BLaER1 (cell line): ENCODE measurements around the gene SNAI3.
A peak's percentile ranks its signal among the peaks of the same experiment; 100 is the strongest.
"Not testable (repeated sequence)": the region's sequence is repeated elsewhere in the genome, so short reads cannot be mapped to it uniquely, and the experiment has no call there.

Experiments
- H3K27ac ChIP-seq: shearing (Covaris generic); formaldehyde crosslinking; 2 replicates; pipeline ENCODE4 v1.8.1; 2022
- H3K27me3 ChIP-seq: shearing (Covaris generic); formaldehyde crosslinking; 2 replicates; pipeline ENCODE4 v1.8.1; 2022
- H3K36me3 ChIP-seq: shearing (Covaris generic); formaldehyde crosslinking; 2 replicates; pipeline ENCODE4 v1.8.1; 2022
- H3K4me1 ChIP-seq: shearing (Covaris generic); formaldehyde crosslinking; 2 replicates; pipeline ENCODE4 v1.8.1; 2022
- H3K4me2 ChIP-seq: shearing (Covaris generic); formaldehyde crosslinking; 2 replicates; pipeline ENCODE4 v1.8.1; 2022
- H3K4me3 ChIP-seq: shearing (Covaris generic); formaldehyde crosslinking; 2 replicates; pipeline ENCODE4 v1.8.1; 2022
- H3K9ac ChIP-seq: shearing (Covaris generic); formaldehyde crosslinking; 2 replicates; pipeline ENCODE4 v1.8.1; 2022
- H3K9me3 ChIP-seq: shearing (Covaris generic); formaldehyde crosslinking; 2 replicates; pipeline ENCODE4 v1.8.1; 2022
- H4K20me1 ChIP-seq: shearing (Covaris generic); formaldehyde crosslinking; 2 replicates; pipeline ENCODE4 v1.8.1; 2022
- Cebpa-rat ChIP-seq: shearing (Covaris generic); IDR thresholded peaks from 2 replicates; pipeline ENCODE4 v1.8.1; 2022

Gene SNAI3

GRCh38 chr16:88672776-88673175 lies 13.5 kb downstream of the SNAI3 start:
- Histone ChIP-seq H3K27ac (no peak overlapping the region), H3K4me3 (no peak overlapping the region), H3K9ac (no peak overlapping the region), H3K27me3 (no peaks in the 10 kb centered on the region), H3K9me3 (no peaks in the 10 kb centered on the region), H4K20me1 (no peaks in the 10 kb centered on the region), H3K4me2 (peak overlapping the region; percentile 10), H3K4me1 (peaks cover 51% of the 10 kb centered on the region), H3K36me3 (peaks cover 40% of the 10 kb centered on the region)
- no peak for TF ChIP-seq Cebpa-rat

GRCh38 chr16:88671806-88672205 lies 14.5 kb downstream of the SNAI3 start:
- Histone ChIP-seq H3K9me3 (no peaks in the 10 kb centered on the region), H3K36me3 (peaks cover 30% of the 10 kb centered on the region), H3K9ac (no peak overlapping the region), H3K4me1 (peaks cover 51% of the 10 kb centered on the region), H3K4me2 (peak overlapping the region; percentile 10; the same call in 1 of the 2 replicates), H3K27ac (no peak overlapping the region), H3K4me3 (no peak overlapping the region), H3K27me3 (no peaks in the 10 kb centered on the region), H4K20me1 (no peaks in the 10 kb centered on the region)
- no peak for TF ChIP-seq Cebpa-rat

GRCh38 chr16:88669980-88670379 lies 16.3 kb downstream of the SNAI3 start:
- TF ChIP-seq Cebpa-rat, result no peak
- no peak overlapping the region for H3K4me2 ChIP-seq
- peaks cover 17% of the 10 kb centered on the region for H3K36me3 ChIP-seq
- H3K9me3 ChIP-seq, result no peaks in the 10 kb centered on the region
- H3K4me1 ChIP-seq, result peaks cover 34% of the 10 kb centered on the region
- H4K20me1 ChIP-seq, result no peaks in the 10 kb centered on the region
- no peak overlapping the region for H3K4me3 ChIP-seq
- H3K9ac ChIP-seq, result no peak overlapping the region
- no peak overlapping the region for H3K27ac ChIP-seq
- no peaks in the 10 kb centered on the region for H3K27me3 ChIP-seq

DNA sequence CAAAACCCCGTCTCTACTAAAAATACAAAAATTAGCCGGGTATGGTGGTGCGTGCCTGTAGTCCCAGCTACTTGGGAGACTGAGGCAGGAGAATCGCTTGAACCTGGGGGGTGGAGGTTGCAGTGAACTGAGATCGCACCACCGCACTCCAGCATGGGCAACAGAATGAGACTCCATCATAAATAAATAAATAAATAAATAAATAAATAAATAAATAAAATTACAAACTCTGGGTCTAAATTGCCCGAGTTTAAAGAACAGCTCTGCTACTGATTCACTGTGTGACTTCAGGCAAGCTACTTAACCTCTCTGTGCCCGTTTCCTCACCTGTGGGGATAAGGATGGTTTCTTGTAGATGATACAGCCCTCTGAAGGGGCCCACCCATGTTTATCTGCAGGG lies 16.8 kb downstream of the SNAI3 start:
- H3K36me3 ChIP-seq, result peaks cover 17% of the 10 kb centered on the region
- H3K27ac ChIP-seq, H3K4me3 ChIP-seq, H3K27me3 ChIP-seq, H4K20me1 ChIP-seq, H3K4me2 ChIP-seq, H3K9me3 ChIP-seq, H3K9ac ChIP-seq: not testable (repeated sequence)
- peaks cover 29% of the 10 kb centered on the region for H3K4me1 ChIP-seq

- H3K4me2 ChIP-seq, result no peak overlapping the region
- no peaks in the 10 kb centered on the region for H3K27me3 ChIP-seq
- peaks cover 9% of the 10 kb centered on the region; the same call in 1 of the 2 replicates for H4K20me1 ChIP-seq
- no peak overlapping the region for H3K9ac ChIP-seq
- no peak overlapping the region for H3K27ac ChIP-seq
- H3K4me3 ChIP-seq, result no peak overlapping the region
- TF ChIP-seq Cebpa-rat, result no peak
- H3K4me1 ChIP-seq, result peaks cover 17% of the 10 kb centered on the region
- H3K9me3 ChIP-seq, result no peaks in the 10 kb centered on the region
- peaks cover 4% of the 10 kb centered on the region for H3K36me3 ChIP-seq
Measured at GRCh38 chr16:88667461-88667860, 18.8 kb downstream of the SNAI3 start.

GRCh38 chr16:88665570-88665969 lies 20.7 kb downstream of the SNAI3 start:
- peaks cover 27% of the 10 kb centered on the region for H3K4me1 ChIP-seq
- H3K4me2 ChIP-seq, result no peak overlapping the region
- H3K27ac ChIP-seq, result no peak overlapping the region
- no peaks in the 10 kb centered on the region for H3K9me3 ChIP-seq
- no peak overlapping the region for H3K9ac ChIP-seq
- peaks cover 23% of the 10 kb centered on the region; the same call in 1 of the 2 replicates for H4K20me1 ChIP-seq
- peaks cover 4% of the 10 kb centered on the region; the same call in 1 of the 2 replicates for H3K36me3 ChIP-seq
- no peak for TF ChIP-seq Cebpa-rat
- H3K4me3 ChIP-seq, result no peak overlapping the region
- H3K27me3 ChIP-seq, result no peaks in the 10 kb centered on the region

GRCh38 chr16:88665148-88665547 lies 21.2 kb downstream of the SNAI3 start:
- Histone ChIP-seq H3K27me3 (no peaks in the 10 kb centered on the region), H3K4me2 (no peak overlapping the region), H3K36me3 (peaks cover 6% of the 10 kb centered on the region; the same call in 1 of the 2 replicates), H3K4me1 (peaks cover 31% of the 10 kb centered on the region), H3K4me3 (no peak overlapping the region), H3K9ac (no peak overlapping the region), H3K9me3 (no peaks in the 10 kb centered on the region), H3K27ac (no peak overlapping the region), H4K20me1 (peaks cover 23% of the 10 kb centered on the region; the same call in 1 of the 2 replicates)
- TF ChIP-seq Cebpa-rat, result no peak

DNA sequence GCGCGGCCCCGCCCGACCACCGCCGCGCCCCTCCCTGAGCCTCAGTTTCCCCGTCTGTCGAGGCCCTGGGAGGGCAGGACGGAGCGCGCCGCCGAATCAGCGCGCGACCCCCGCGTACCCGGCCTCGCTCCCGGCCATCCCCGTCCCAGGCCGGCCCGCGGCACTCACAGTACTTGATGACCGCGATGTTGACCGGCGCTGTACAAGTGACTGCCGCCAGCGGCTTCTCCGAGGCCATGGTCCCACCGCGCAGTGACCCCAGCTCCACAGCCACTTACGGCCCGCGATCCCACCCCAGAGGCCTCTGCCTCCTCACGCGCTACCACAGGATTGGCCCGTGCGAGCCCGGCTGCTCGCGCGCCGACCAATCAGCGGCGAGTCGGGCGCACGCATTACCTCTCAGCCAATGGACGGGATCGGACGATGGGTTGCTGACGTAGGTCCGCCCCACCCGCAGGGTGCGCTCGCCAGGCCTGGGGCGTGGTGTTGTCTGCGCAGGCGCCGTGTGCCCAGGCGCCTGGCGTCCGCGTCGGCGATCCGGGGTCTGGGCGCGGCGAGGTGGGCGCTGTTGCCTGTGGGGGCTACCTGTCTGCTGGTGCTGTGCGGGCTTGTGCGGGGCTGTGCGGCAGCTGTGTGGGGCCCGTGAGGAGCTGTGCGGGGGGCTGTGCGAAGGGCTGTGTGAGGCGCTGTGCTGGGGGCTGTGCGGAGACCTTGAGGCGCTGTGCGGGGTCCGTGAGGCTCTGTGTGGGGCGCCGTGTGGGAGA lies 23.3 kb downstream of the SNAI3 start, which contains the start of gene MVD:
MVD (minus strand) TSS at position 249 of the 764 bp plus-strand sequence; CDS start at position 238, 11 bp downstream.
- Histone ChIP-seq H3K27me3 (no peaks in the 10 kb centered on the region), H3K27ac (peak within 1 kb of the TSS; percentile 79), H3K9me3 (no peaks in the 10 kb centered on the region), H4K20me1 (peaks cover 23% of the 10 kb centered on the region; the same call in 1 of the 2 replicates), H3K4me3 (peak within 1 kb of the TSS; percentile 91), H3K36me3 (0 out of 2 replicates have a peak, but pooled peaks cover 13% of the 10 kb centered on the region), H3K4me2 (peak within 1 kb of the TSS; percentile 99), H3K9ac (peak within 1 kb of the TSS; percentile 84), H3K4me1 (peaks cover 48% of the 10 kb centered on the region)
- TF ChIP-seq Cebpa-rat, result no peak

- Histone ChIP-seq H3K9ac (peak overlapping the region; percentile 84), H4K20me1 (peaks cover 23% of the 10 kb centered on the region; the same call in 1 of the 2 replicates), H3K4me3 (peak overlapping the region; percentile 91), H3K4me2 (peak overlapping the region; percentile 87), H3K4me1 (peaks cover 55% of the 10 kb centered on the region), H3K27ac (peak overlapping the region; percentile 79), H3K36me3 (0 out of 2 replicates have a peak, but pooled peaks cover 13% of the 10 kb centered on the region), H3K27me3 (no peaks in the 10 kb centered on the region), H3K9me3 (no peaks in the 10 kb centered on the region)
- no peak for TF ChIP-seq Cebpa-rat
Measured at GRCh38 chr16:88662222-88662842, 24.0 kb downstream of the SNAI3 start.

GRCh38 chr16:88661468-88661867 lies 24.8 kb downstream of the SNAI3 start:
- TF ChIP-seq Cebpa-rat, result no peak
- H3K9ac ChIP-seq, result no peak overlapping the region
- H3K27me3 ChIP-seq, result no peaks in the 10 kb centered on the region
- H3K27ac ChIP-seq, result no peak overlapping the region
- H3K36me3 ChIP-seq, result 0 out of 2 replicates have a peak, but pooled peaks cover 13% of the 10 kb centered on the region
- H3K4me2 ChIP-seq, result peak overlapping the region; percentile 87
- peaks cover 23% of the 10 kb centered on the region; the same call in 1 of the 2 replicates for H4K20me1 ChIP-seq
- H3K9me3 ChIP-seq, result no peaks in the 10 kb centered on the region
- no peak overlapping the region for H3K4me3 ChIP-seq
- peaks cover 64% of the 10 kb centered on the region for H3K4me1 ChIP-seq
